Hematopoietic multipotent progenitor cell treated with erythropoietin and hydrocortisone succinate and interleukin-3 and kit ligand, for 8 days (in vitro differentiated cells): ENCODE data around the gene EPHA1.
A peak's percentile ranks its signal among the peaks of the same experiment; 100 is the strongest.

Experiments
- DNase-seq: peaks from one replicate; pipeline ENCODE4 v3.0.0-alpha.2; 2015

Gene EPHA1

GRCh38 chr7:143368387-143368786 is 40.3 kb downstream of the EPHA1 start:
- no peak for DNase-seq

- DNase-seq: no peak
Observed at GRCh38 chr7:143367972-143368371, 40.7 kb downstream of the EPHA1 start.

DNA sequence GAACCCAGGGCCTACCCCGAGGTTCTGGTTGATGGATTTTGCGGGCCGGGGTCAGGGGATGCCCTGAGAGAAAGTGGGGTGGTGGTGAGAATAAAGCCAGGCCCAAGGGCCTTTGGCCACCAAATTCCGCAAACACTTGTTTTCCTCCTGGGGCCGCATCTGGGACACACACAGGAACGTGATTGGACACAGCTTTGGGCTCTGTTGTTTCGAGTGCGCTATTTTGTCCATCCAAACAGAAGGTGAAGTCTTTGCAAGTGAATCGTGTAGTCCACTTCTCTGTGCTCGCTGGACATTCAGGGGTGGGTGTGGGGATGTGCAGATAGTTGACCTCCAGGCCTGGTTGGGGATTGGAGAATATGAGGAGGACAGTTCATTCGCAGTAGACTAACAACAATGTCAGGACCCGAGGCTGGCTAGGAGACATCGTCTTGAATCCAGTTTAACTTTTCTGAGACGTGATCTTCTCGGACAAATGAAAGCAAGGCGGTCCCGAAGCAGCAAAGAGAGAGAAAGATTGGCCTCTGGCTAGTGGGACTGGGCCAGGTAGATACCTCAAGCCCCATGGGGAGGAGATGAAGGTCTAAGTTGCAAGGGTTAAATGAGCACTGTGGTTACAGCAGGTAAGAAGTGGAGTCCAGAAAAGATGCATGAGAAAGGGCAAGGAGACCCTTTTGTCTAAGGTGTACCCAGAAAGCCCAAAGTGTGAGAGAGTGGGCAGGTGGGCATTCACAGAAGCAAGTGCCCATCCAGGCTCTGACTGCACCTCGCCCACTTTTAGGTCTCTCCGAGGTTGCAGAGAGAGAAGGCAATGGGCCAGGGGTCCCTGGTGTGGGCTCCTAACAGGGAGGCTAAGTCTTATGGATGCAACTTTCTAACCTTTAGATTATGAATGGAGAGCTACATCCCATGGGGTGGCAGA is 45.4 kb downstream of the EPHA1 start:
- DNase-seq: no peak

DNA sequence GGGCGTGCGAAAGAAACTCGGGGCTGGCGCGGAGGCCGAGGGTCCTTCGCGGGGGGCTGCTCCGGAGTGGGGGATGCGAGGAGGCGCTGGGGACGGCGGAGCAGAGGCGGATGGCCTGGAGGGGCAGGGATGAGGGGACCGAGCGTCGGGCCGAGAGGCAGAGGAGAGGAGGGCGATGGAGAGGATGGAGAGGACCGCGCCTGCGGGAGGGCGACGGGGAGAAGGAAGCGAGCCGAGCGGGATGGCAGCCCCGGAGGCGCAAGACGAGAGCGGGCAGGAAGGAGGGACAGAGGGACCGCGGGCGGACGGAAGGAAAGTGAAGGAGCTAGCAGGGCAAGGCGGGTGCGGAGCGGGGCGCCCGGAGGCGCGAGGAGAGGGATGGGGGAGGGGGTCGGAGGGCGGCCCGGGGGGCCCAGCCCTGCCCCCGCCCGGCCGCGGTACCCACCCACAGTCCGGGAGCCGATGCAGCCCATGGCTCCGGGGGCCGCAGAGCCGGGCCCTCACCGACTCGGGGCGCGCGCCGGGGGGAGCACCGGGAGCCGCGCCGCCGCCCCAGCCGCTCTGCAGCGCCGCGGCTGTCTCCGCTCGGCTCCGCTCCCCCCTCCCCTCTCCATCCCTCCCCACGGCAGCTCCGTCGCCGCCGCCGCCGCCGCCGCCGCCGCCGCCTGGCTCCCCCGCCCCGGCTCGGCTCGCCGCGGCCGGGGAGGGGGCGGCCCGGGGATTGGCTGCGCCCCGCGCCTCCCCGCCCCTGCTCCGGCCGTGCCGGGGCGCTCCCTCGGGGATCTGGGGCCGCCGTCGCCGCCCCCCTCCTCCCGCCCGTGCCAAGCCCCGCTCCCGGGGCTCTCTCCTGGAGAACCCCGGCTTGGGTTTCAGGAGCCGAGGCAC is 46.3 kb downstream of the EPHA1 start, which contains the start of gene FAM131B:
Gene FAM131B (minus strand): TSS at position 583 of the 885 bp plus-strand sequence. CDS start 110 bp downstream, at position 473.
- DNase-seq: no peak

DNA sequence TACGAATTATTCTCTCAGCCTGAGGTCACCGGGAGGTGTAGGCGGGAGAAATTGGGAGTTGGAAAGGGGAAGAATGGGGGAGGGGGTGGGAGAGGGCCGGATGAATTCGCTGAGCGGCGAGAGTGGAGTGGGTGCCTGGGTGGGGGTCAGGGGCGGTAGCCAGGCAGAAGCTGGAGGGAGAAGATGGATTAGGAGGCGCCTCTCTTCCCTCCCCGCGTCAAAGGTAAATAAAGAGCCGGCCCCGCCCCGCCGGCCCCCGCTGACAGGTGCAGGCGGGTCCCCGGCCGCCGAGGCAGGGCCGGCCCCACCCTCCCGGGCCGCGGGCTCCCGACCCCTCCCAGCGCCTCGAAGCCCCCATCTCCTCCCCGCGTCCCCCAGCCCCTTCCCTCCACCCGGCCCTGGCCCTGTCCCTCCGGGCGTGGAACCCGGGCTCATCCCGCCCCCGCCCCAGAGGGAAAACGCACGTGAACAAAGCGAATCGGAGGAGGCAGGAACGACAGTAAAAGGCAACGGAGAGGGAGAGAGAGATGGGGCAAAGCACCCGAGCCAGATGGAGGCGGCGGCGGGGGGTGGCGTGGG is 47.0 kb downstream of the EPHA1 start:
- no peak for DNase-seq

GRCh38 chr7:143360788-143361551 is 47.7 kb downstream of the EPHA1 start:
- no peak for DNase-seq

DNA sequence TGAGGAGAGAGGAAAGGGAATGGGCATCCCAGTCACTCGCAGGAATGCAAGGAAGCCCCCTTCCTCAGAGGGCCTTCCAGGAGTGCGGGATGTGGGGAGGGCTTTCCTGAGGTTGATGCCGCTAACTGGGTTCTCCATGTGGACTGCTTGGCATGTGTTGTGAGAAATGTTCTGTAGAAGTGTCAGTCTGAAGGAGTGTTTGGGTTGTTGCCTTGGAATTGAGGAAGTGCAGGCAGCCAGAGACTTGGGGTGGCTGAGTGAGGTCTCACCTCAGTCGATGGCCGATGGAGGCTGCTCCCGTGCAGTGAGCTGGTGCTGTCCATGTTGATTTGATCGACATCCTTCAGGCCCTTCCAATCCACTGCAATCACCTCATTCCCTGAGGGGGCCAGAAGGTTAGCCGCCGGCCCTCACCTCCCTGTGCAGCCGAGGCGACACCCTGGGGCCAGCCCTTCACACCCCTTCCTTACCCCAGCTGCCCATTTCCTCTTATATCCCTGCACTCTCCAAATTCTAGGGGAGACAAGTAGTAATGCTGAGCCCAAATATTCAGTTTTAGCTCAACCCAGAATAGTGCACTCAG is 48.8 kb downstream of the EPHA1 start:
- DNase-seq: no peak

- DNase-seq: no peak
Observed at GRCh38 chr7:143358626-143359025, 50.0 kb downstream of the EPHA1 start.

DNA sequence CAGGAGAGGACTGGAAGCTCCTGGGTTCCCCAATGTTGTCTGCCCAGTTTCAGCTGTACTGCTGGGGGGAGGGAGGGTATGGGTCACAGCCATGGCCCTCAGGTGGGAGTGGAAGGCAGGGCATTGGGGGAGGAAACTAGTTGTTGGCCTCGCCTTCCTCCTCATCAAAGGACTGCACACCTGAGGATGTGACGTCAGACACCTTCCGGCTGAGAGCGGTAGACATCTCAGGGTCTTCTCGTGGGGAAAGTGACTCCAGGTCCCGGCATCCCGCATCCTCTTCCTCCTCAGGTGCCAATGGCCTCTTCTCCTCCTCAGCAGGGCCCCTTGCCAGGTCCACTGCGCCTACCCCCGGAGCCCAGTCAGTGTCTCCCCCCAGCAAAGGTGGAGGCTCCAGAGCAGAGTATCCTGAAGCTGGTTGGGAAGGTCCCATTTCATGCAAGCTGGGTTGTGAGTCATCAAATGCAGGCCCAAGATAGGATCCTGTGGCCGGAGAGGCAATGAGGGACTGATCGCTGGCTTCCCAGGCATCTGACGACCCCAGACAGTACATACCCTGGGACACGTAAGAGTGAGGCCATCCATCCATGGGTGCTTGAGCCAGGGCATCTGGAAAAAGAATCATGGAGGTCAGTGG is 52.1 kb downstream of the EPHA1 start:
- no peak for DNase-seq

- DNase-seq: no peak
Observed at GRCh38 chr7:143355450-143356385, 52.9 kb downstream of the EPHA1 start.

DNA sequence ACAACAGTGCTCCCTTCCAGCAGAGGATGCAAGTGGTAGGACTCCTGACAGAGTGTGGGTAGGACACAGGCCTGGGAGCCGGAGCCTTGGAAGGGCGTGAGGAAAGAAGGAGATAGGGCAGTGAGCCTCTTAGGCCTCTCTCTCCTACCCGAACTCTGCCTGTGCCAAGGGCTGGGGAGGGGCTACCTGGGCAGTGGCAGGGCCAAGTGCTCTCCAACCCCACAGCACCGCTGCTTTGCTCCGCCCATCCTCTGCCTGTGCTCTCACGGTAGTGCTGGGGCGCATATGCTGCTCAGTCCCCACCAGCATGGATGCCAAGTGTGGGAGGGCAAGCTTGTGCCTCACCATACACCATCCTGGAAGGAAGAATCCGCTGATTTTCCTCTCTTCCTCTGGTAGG is 53.7 kb downstream of the EPHA1 start:
- no peak for DNase-seq

DNA sequence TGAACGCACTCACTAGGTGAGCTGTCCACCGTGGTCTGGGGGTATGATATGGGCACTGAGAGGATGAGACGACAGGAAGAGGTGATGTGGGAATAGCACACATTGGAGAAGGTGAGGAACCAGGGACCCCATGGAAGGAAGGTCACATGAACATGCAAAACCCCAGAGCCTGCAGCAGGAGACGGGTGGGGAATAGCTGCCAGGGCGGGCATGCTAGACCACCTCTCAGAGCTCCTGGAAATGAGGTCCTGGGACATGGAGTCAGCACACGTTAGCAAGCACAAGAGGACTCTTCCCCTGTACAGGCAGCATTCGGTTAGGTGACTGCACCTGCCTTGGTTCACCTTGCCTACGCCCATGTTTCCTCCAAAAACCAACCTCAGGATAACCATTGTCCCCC is 54.3 kb downstream of the EPHA1 start:
- no peak for DNase-seq

- no peak for DNase-seq
Observed at GRCh38 chr7:143352531-143353002, 56.1 kb downstream of the EPHA1 start.

DNA sequence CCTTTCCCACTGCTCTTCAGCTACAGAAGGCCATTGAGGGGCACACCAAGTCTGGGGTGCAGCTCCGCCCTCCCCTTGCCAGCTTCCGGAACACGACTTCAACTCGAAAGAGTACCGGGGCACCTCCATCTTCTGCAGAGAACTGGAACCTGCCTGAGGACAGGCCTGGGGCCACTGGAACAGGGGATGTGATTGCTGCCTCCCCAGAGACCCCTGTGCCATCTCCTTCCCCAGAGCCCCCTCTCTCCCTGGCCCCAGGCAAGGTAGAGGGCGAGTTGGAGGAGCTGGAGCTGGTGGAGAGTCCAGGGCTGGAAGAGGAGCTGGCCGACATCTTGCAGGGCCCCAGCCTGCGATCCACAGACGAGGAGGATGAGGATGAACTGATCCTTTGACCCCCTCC is 57.1 kb downstream of the EPHA1 start:
- no peak for DNase-seq

DNA sequence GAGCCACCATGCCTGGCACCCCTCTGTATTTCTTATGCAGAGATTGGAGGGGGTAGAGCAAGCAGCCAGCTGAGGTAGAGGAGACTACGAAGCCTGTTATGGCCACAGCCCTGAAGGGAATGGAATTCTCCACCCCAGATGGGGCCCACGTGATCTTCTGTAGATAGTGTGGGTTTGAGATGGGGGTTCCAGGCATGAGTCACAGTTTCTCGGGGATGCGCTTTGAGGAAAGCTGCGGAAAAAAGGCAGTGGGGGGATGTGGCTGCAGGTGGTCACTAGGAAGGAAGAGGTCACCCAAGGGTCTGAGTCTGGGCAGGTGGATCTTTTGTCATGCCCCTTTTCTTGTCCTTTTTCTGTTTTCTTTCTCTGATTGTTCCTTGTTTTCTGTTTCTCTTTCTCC is 57.6 kb downstream of the EPHA1 start:
- DNase-seq: no peak

DNA sequence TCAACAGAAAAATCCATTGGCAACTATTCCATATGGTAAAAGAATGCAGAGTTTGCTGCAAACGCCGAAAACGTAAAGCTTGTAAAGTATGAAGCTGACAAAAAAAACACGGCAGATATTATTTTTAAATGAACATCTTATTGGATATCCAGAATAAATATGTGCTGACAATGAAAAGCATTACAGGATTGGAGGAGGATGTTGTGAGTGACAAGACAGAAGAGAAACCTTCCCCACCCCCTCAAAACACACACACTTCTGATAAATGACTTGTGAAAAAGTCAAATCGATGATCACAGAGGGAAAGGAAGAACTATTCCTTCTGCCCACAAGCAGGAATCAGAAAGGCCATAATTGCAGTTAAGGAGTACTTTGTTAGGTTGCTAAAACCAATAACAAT is 60.7 kb downstream of the EPHA1 start:
- no peak for DNase-seq

DNA sequence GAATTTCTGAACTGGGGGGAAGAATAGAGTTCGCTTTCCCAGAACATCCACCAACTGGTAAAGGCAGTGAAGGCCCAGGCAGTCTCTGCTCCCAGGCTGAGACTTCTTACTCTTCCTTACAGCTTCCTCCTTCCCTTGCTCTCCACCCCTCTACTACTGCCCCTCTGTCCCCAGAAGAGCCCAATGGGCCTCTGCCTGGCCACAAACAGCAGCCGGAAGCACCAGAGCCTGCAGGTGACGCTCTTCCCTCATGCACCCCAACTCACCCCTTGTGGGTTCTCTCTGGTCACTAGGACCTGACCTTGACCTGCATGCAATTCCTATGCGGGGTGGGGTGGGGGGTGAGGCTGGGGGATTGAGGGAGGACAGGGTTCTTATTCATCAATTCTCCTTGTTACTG is 62.6 kb downstream of the EPHA1 start:
- DNase-seq: no peak

- DNase-seq: peak; percentile 19
Observed at GRCh38 chr7:143345428-143345900, 63.2 kb downstream of the EPHA1 start.

DNA sequence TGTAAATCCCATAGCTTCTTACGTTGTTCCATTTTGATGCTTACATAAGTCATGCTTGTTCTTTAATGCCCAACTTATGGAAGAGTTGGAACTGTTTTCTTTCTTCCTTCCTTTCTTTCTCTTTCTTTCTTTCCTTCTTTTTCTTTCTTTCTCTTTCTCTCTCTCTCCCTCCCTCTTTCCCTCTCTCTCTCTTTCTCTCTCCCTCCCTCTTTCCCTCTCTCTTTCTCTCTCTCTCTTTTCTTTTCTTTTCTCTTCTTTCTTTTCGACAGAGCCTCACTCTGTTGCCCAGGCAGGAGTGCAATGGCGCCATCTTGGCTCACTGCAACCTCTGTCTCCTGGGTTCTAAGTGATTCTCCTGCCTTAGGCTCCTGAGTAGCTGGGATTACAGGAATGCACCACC is 65.1 kb downstream of the EPHA1 start:
- DNase-seq: no peak

- DNase-seq: no peak
Observed at GRCh38 chr7:143341842-143342241, 66.8 kb downstream of the EPHA1 start.
